Activated T-cell treated with anti-CD3 and anti-CD28 coated beads, Interleukin-2, amount 50 U/mL, for 24 hours (primary cell): ENCODE data around the gene PPP1CC.
"Not testable (repeated sequence)": the region's sequence is repeated elsewhere in the genome, so short reads cannot be mapped to it uniquely, and the experiment has no call there.

ENCODE experiments used
- DNase-seq: peaks from one replicate; pipeline ENCODE4 v3.0.0-alpha.2; 2020
- H3K27ac Mint-ChIP-seq: 2 replicates; pipeline ENCODE4 v1.8.0; 2020; ENCODE audit warnings: mild to moderate bottlenecking, mixed read lengths
- H3K27me3 Mint-ChIP-seq: 2 replicates; pipeline ENCODE4 v1.8.0; 2020; ENCODE audit warnings: mixed read lengths
- H3K36me3 Mint-ChIP-seq: 2 replicates; pipeline ENCODE4 v1.8.0; 2020; ENCODE audit warnings: low read depth, mixed read lengths
- H3K4me1 Mint-ChIP-seq: 2 replicates; pipeline ENCODE4 v1.8.0; 2020; ENCODE audit warnings: low read depth, mixed read lengths
- H3K4me3 Mint-ChIP-seq: 2 replicates; pipeline ENCODE4 v1.8.0; 2020; ENCODE audit warnings: mild to moderate bottlenecking, moderate library complexity, mixed read lengths
- H3K9me3 Mint-ChIP-seq: 2 replicates; pipeline ENCODE4 v1.8.0; 2020; ENCODE audit warnings: mixed read lengths

The PPP1CC gene

DNA sequence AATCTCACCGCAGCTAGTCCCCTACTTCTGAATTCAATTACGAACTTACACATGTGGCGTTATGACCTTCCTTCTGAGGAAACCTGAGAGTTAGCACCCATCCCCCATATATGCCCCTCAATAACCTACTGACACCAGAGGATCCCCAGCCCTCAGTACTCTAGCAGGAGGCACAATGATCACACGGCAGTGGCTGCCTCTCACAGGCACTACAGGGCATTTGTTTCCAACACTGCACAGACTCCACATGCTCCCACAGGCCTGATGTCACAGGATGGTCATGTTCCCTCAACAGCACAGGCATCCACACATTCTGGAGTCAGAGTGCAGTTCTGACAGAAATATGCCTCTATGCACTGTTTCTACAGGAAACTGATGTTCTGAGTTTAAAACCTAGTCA lies 17.4 kb downstream of the PPP1CC start:
- H3K27ac Mint-ChIP-seq, result peak overlapping the region; percentile 86
- H3K4me3 Mint-ChIP-seq, result no peak overlapping the region
- H3K27me3 Mint-ChIP-seq, result no peaks in the 10 kb centered on the region
- H3K9me3 Mint-ChIP-seq, result no peaks in the 10 kb centered on the region
- H3K36me3 Mint-ChIP-seq, result peaks cover 100% of the 10 kb centered on the region
- no peak for DNase-seq
- peaks cover 50% of the 10 kb centered on the region for H3K4me1 Mint-ChIP-seq

DNA sequence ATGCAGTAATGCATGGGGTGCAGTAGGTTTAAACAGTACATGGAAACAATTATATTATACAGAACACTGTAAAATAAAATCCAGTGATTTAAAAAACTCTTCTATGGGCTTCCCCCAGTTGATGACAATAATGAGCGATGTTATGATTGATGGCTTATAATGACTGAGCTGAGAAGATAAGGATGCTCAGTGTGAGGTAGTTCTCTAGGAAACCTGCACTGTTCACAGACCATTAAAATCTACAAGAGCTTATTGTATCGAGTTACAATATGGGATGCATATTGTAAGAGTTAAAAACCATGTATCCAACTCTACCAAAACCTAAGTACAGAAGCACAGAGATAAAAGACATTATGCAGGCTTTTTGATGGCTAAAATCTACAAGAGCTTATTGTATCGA lies 19.8 kb downstream of the PPP1CC start:
- not testable (repeated sequence) for H3K4me3 Mint-ChIP-seq, H3K27me3 Mint-ChIP-seq, H3K9me3 Mint-ChIP-seq, DNase-seq
- Mint-ChIP-seq H3K4me1 (peaks cover 39% of the 10 kb centered on the region), H3K27ac (peak overlapping the region; percentile 28), H3K36me3 (peaks cover 100% of the 10 kb centered on the region)

DNA sequence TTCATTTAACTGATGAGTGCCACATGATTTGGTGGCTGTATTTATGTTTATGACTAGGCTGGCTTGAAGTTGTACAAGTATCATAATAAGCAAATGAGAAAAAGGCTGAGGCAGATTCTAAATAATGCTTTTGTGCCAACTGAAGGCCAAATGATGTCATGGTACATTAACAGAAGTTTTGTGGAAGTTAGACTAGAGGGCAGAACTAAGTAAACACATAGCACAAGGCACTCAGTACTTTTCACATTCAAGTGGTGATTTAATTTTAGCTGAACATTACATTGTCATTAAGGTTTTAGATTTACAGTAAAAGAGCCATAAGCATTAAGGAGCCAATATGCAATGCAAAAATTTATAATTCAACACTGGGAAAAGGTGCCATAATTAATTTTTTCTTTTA lies 21.1 kb downstream of the PPP1CC start:
- peak overlapping the region; percentile 18 for H3K27ac Mint-ChIP-seq
- peaks cover 100% of the 10 kb centered on the region for H3K36me3 Mint-ChIP-seq
- H3K27me3 Mint-ChIP-seq, result no peaks in the 10 kb centered on the region
- H3K4me3 Mint-ChIP-seq, result no peak overlapping the region
- DNase-seq, result no peak
- H3K4me1 Mint-ChIP-seq, result peaks cover 39% of the 10 kb centered on the region
- H3K9me3 Mint-ChIP-seq, result no peaks in the 10 kb centered on the region

DNA sequence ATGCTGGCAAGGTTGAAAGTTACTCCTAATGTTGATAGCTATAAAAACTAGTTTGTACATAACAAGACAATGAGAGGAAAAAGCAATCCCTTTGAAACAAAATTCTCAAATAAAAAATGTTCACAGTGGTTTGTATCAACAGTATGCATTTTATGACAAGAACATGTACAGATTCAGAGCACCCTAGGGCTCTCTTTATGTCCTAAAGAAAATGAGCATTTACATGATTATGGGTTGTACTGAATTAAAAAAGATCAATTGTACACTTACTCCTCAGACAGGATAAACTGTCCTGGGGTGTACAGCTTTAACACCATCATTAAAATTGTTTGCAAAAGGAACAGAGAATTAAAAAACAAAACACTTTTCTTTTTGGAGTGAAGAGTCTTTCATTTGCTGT lies 22.2 kb downstream of the PPP1CC start:
- Mint-ChIP-seq H3K4me3 (no peak overlapping the region), H3K27me3 (no peaks in the 10 kb centered on the region), H3K36me3 (peaks cover 94% of the 10 kb centered on the region), H3K27ac (peak overlapping the region; percentile 13), H3K9me3 (no peaks in the 10 kb centered on the region), H3K4me1 (peaks cover 32% of the 10 kb centered on the region)
- DNase-seq, result no peak

DNA sequence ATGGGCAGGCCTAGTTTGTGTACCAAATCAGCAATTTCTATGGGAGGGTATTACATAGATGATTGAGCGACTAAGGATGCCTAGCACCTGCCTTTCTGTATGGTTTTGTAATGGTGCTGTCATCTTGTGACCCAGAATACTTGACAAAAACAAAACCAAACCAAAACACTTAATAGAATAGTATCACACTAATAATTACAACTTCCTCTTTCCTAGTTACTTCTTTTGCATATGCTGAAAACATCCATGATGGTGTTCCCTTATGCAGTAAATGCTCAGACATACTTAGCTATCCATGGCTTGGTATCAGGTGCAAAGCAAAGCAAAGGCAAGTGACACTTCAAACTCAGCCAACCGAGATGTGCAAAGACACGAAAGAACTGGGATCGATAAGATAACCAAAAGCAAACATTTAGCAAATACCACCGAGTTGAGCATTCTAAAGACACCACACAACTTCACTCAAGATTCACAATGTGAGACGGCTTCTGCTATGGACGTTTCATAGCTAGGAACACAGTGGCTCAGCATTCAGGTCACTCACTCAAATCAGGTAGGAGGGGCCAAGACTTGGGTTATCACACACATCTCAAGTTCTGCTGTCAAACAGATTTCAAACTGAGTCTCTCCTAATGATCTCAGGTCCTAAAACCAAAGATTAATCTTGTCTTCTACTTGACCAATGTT lies 24.3 kb downstream of the PPP1CC start:
- Mint-ChIP-seq H3K27me3 (no peaks in the 10 kb centered on the region), H3K27ac (peak overlapping the region; percentile 42), H3K36me3 (peaks cover 80% of the 10 kb centered on the region), H3K4me3 (no peak overlapping the region), H3K4me1 (peaks cover 22% of the 10 kb centered on the region), H3K9me3 (no peaks in the 10 kb centered on the region)
- DNase-seq, result no peak

DNA sequence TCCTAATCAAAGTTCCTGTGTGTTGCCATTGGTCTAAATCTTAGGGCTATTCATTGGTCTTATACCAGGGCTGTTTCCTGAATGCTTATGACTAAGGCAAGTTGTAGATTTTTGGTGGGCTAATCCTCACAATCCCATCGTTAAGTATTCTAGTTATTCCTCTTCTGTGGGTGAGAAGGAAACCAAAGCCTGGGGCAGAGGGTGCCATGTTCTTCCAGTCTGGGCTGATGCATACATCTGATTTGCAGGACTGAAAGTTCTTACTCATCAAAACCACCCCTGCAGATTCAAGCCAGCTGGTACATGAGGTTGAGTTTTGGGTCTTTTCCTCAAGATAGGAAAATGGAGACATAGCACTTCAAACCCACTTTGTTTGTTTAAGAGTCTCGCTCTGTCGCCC lies 25.7 kb downstream of the PPP1CC start:
- no peak for DNase-seq
- no peaks in the 10 kb centered on the region for H3K9me3 Mint-ChIP-seq
- H3K4me3 Mint-ChIP-seq, result no peak overlapping the region
- peaks cover 22% of the 10 kb centered on the region for H3K4me1 Mint-ChIP-seq
- H3K27me3 Mint-ChIP-seq, result no peaks in the 10 kb centered on the region
- peaks cover 72% of the 10 kb centered on the region for H3K36me3 Mint-ChIP-seq
- H3K27ac Mint-ChIP-seq, result peak overlapping the region; percentile 55

DNA sequence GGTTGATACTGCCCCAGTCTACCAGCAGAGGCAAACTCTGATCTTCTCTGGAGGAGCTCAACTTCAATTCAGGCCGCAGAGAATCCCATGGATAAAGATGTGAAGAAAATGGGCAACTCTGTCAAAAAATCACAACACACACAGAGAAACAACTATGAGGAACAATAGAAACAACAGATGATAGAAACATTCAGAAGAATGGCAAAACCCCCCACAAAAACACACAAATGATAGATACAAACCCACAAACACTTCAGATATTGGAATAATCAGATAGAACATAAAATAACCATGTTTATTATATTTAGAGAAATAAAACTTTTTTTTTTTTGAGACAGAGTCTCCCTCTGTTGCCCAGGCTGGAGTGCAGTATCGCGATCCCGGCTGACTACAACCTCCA lies 33.8 kb downstream of the PPP1CC start:
- H3K4me1 Mint-ChIP-seq, result no peaks in the 10 kb centered on the region
- no peak overlapping the region for H3K4me3 Mint-ChIP-seq
- DNase-seq, result no peak
- no peak overlapping the region for H3K27ac Mint-ChIP-seq
- H3K27me3 Mint-ChIP-seq, result no peaks in the 10 kb centered on the region
- peaks cover 17% of the 10 kb centered on the region for H3K36me3 Mint-ChIP-seq
- no peaks in the 10 kb centered on the region for H3K9me3 Mint-ChIP-seq

DNA sequence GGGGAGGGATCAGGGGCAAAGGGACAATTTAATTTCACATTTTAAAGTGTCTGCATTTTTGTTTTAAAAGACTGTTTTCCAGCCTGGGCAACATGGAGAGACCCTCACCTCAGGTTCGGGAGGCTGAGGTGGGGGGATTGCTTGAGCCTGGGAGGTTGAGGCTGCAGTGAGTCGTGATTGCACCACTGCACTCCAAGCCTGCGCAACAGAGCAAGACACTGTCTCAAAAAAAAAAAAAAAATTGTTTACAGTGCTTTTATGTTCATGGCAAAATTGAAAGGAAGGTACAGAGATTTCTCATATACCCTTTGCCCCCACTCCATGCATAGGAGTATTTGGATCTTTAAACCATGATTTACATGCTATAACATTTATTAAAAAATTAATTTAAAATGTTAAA lies 37.4 kb downstream of the PPP1CC start:
- no peak overlapping the region for H3K4me3 Mint-ChIP-seq
- peaks cover 5% of the 10 kb centered on the region for H3K36me3 Mint-ChIP-seq
- H3K4me1 Mint-ChIP-seq, result no peaks in the 10 kb centered on the region
- no peaks in the 10 kb centered on the region for H3K27me3 Mint-ChIP-seq
- no peak overlapping the region for H3K27ac Mint-ChIP-seq
- DNase-seq, result no peak
- no peaks in the 10 kb centered on the region for H3K9me3 Mint-ChIP-seq

DNA sequence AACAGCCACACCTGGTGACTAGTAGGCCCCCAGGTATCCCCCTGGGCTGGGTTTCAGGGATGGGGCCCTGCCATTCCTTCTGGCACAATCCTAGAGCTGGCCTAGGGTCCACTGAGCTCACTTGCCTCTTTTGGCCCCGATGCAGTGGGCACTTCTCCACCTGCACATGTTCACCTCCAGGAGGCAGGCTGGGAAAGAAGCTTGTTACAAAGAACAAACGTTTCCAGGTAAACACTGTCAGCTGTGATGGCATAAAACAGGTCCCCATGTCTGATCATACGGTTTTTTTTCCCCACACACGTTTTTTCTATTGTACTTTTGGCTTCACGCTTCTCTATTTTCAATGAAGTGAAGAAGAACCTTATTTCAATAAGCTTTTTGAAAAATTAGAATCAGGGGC lies 37.9 kb downstream of the PPP1CC start:
- no peak overlapping the region for H3K4me3 Mint-ChIP-seq
- no peaks in the 10 kb centered on the region for H3K27me3 Mint-ChIP-seq
- H3K4me1 Mint-ChIP-seq, result no peaks in the 10 kb centered on the region
- DNase-seq, result no peak
- H3K36me3 Mint-ChIP-seq, result peaks cover 5% of the 10 kb centered on the region
- no peak overlapping the region for H3K27ac Mint-ChIP-seq
- no peaks in the 10 kb centered on the region for H3K9me3 Mint-ChIP-seq

DNA sequence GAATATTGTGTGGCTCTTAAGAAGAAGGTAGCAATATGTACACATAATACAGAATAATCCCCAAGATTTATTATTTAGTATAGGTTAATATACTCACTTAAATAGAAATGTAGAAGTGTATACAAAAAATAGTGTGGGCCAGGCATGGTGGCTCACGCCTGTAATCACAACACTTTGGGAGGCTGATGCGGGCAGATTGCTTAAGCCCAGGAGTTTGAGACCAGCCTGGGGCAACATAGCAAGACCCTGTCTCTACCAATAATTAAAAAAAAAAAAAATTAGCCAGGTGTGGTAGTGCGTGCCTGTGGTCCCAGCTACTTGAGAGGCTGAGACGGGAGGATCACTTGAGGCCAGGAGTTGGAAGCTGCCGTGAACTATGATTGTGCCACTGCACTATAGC lies 38.5 kb downstream of the PPP1CC start:
- no peak for DNase-seq
- no peak overlapping the region for H3K4me3 Mint-ChIP-seq
- H3K4me1 Mint-ChIP-seq, result no peaks in the 10 kb centered on the region
- no peaks in the 10 kb centered on the region for H3K27me3 Mint-ChIP-seq
- peaks cover 5% of the 10 kb centered on the region for H3K36me3 Mint-ChIP-seq
- H3K9me3 Mint-ChIP-seq, result no peaks in the 10 kb centered on the region
- no peak overlapping the region for H3K27ac Mint-ChIP-seq

DNA sequence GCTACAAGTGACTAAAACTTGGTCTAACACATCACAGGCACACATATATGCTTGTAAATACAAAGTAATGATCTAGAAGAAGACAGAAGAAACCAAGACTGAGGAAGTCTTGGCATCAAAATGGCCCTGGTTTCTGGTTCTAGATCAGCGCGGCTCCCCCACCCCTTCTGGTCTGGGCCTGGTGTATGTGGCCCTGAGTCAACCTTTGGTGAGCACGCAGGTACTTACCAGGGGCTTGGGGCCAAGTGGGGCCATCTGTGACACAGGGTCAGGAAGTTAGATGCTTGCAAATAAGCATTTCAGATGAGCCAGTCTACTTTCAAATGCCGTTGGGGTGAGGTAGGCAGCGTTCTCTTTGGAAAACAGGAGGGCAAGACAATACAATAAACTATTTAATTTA lies 40.6 kb downstream of the PPP1CC start:
- peaks cover 12% of the 10 kb centered on the region for H3K4me1 Mint-ChIP-seq
- H3K9me3 Mint-ChIP-seq, result no peaks in the 10 kb centered on the region
- no peaks in the 10 kb centered on the region for H3K36me3 Mint-ChIP-seq
- DNase-seq, result no peak
- H3K27me3 Mint-ChIP-seq, result no peaks in the 10 kb centered on the region
- H3K4me3 Mint-ChIP-seq, result no peak overlapping the region
- H3K27ac Mint-ChIP-seq, result no peak overlapping the region

DNA sequence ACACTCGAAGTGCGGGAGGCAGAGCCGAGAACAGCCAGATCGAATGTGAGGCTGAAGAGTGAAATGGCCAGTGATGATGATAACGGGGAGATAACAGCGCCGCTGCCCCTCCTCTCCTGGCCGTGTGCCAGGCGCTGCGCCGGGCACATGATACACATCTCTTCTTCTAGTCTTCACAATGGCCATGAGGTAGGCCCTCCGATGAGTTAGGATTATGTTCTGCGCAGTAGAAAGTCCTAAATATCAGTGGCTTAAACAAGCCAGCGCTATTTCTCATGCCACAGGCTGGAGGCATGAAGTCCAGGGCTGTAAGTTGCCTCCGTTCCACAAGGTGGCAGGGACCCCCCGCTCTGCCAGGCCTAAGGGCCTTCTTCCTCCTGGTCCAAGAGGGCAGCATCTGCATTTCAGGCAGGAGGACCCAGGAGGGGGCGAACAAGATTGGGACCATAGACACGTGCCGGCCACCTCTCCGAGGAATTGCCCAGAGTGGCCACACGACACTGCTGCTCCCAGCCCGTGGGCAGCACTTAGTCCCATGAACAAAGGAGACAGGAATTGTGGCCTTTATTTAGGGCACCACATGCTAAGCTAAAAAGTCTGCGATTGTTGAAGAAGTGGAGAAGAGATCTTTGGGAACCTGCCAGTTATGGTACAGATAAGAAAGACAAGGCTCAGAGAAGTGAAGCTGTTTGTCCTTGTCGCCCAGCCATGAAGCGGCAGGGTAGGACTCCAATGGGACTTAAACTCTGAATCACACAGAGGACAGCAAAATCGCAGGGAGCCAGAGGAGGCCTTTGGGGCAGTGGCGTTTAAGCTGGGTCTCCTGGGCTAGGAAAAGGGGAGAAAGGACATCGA lies 42.9 kb downstream of the PPP1CC start:
- no peaks in the 10 kb centered on the region for H3K9me3 Mint-ChIP-seq
- no peaks in the 10 kb centered on the region for H3K27me3 Mint-ChIP-seq
- no peak overlapping the region for H3K27ac Mint-ChIP-seq
- no peak for DNase-seq
- no peaks in the 10 kb centered on the region for H3K36me3 Mint-ChIP-seq
- peaks cover 12% of the 10 kb centered on the region for H3K4me1 Mint-ChIP-seq
- H3K4me3 Mint-ChIP-seq, result no peak overlapping the region

DNA sequence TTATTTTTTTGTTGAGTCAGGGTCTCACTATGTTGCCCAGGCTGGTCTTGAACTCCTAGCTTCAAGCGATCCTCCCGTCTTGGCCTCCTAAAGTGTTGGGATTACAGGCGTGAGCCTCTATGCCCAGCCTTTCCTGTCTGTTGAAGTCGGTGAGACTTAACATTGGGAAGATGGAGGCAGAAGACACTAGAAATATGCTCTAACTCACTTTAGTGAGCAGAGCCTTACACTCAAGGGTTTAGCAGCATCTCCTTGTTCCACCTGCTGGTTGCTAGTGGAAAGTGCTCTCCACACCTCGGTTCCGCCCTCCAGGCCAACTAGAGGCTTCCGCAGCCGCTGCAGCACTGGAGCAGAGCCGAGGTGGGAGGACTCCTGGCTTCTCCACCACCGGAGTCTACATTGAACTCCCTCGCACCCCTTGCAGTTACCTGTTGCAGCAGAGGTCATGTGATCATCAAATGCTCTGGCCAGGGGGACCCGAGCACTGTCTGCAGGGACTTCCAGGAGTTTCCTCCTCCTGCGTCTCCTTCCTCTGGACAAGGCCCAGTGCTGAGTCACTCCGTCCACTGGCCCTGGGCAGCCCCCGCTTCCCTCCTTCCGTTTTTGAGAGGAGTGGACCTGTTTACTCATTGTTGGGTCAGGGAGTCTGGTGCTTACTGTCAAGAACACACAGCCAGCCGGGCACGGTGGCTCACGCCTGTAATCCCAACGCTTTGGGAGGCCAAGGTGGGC lies 44.4 kb downstream of the PPP1CC start:
- DNase-seq, result peak; percentile 79
- H3K4me3 Mint-ChIP-seq, result no peak overlapping the region
- H3K4me1 Mint-ChIP-seq, result peaks cover 15% of the 10 kb centered on the region

DNA sequence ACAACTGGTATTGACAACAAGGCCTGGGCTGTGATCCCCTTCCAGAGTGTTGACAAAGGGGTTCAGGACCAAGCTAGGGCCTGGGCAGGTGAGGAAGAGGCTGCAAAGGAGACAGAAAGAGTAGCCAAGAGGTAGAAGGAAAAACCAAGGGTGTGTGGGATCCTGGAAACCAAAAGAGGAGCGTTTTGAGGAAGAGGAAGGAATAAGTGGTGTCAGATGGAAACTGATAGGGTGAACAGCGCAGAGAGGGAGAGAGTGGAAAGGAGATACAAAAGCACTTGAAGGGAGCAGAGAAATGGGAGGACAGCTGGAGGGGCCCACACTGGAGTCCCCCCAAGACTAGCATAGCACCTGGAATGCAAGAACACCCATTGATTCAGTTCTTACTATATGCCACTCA lies 45.5 kb downstream of the PPP1CC start:
- Mint-ChIP-seq H3K36me3 (no peaks in the 10 kb centered on the region), H3K27me3 (no peaks in the 10 kb centered on the region), H3K4me1 (peaks cover 15% of the 10 kb centered on the region), H3K4me3 (no peak overlapping the region), H3K9me3 (no peaks in the 10 kb centered on the region), H3K27ac (no peak overlapping the region)
- DNase-seq, result no peak

More for the DNA sequence above, 44.4 kb downstream of the PPP1CC start:
- peak overlapping the region; percentile 57 for H3K27ac Mint-ChIP-seq
- H3K36me3 Mint-ChIP-seq, result no peaks in the 10 kb centered on the region
- H3K27me3 Mint-ChIP-seq, result no peaks in the 10 kb centered on the region
- H3K9me3 Mint-ChIP-seq, result no peaks in the 10 kb centered on the region

DNA sequence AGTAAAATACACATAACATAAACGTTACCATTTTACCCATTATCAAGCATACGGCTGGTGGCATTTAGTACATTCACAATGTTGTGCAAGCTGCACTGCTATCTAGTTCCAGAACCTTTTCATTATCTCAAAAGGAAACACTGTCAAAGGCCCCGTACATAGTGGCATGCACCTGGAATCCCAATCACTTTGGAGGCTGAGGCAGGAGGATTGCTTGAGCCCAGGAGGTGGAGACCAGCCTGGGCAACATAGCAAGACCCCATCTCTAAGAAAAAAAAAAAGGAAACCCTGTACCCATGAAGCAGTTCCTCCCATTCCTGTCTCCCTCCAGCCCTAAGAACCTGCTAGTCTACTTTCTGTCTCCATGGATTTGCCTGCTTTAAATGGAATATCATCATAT lies 46.4 kb downstream of the PPP1CC start:
- Mint-ChIP-seq H3K36me3 (no peaks in the 10 kb centered on the region), H3K4me3 (no peak overlapping the region), H3K27me3 (no peaks in the 10 kb centered on the region), H3K9me3 (no peaks in the 10 kb centered on the region), H3K27ac (no peak overlapping the region), H3K4me1 (peaks cover 15% of the 10 kb centered on the region)
- DNase-seq, result no peak
